ENCODE results near the gene AQP5. TPM values are rescaled to one million over a fixed set of nuclear protein-coding genes. Genes with fewer than 3 reads are reported as not detected.

AQP5 gene
- total RNA-seq, 1 donor from 2014 or later, result 0.46 TPM

GRCh38 chr12:49917788-49918173 lies 43.9 kb upstream of the AQP5 start:
- TF ChIP-seq CTCF (IDR thresholded peaks at IDR 0.05), result no peak
- no peak overlapping the region for H3K4me3 Mint-ChIP-seq (ENCODE audit: unreplicated experiment)
- H3K4me1 Mint-ChIP-seq (ENCODE audit: unreplicated experiment), result peaks cover 7% of the 10 kb centered on the region
- no peaks in the 10 kb centered on the region for H3K36me3 Mint-ChIP-seq (ENCODE audit: unreplicated experiment)
- no peak for DNase-seq (ENCODE audit: extremely low spot score, unreplicated experiment)
- peaks cover 2% of the 10 kb centered on the region for H3K27me3 Mint-ChIP-seq (ENCODE audit: unreplicated experiment)
- H3K9me3 Mint-ChIP-seq (ENCODE audit: unreplicated experiment), result no peaks in the 10 kb centered on the region
- no peak overlapping the region for H3K27ac Mint-ChIP-seq (ENCODE audit: unreplicated experiment)

DNA sequence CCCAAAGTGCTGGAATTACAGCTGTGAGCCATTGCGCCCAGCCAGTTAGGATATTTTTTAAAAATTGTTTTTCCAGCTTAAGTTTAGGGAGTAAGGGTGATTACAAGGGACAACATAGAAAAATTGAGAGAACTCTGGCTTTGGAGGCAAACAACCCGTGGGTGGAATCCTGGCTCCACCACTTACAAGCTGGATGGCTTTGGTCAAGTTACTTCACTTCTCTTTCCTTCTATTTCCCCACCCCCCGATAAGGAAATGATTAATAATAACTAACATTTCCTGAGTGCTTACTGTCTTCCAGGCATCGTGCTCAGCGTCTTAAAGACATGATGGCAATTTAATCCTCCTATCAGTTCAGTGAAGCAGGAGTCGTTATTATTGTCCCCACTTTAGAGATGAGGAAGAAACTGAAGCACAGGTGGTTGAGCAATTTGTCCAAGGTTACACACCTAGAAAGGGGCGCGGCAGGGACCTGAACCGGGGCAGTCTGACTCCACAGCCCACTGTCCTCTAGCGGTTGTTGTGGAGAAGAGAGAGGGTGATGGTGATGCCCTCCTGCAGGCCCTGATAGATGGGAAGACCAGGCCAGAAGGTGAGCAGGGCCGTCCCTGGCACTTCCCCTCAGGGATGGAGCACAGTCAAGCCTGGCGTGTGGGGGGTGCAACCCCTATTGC lies 41.3 kb upstream of the AQP5 start:
- H3K27me3 Mint-ChIP-seq (ENCODE audit: unreplicated experiment), result no peaks in the 10 kb centered on the region
- no peak overlapping the region for H3K27ac Mint-ChIP-seq (ENCODE audit: unreplicated experiment)
- DNase-seq (ENCODE audit: extremely low spot score, unreplicated experiment), result no peak
- H3K36me3 Mint-ChIP-seq (ENCODE audit: unreplicated experiment), result no peaks in the 10 kb centered on the region
- peaks cover 2% of the 10 kb centered on the region for H3K4me1 Mint-ChIP-seq (ENCODE audit: unreplicated experiment)
- H3K9me3 Mint-ChIP-seq (ENCODE audit: unreplicated experiment), result no peaks in the 10 kb centered on the region
- no peak for TF ChIP-seq CTCF (IDR thresholded peaks at IDR 0.05)
- H3K4me3 Mint-ChIP-seq (ENCODE audit: unreplicated experiment), result no peak overlapping the region

- Mint-ChIP-seq H3K27me3 (ENCODE audit: unreplicated experiment) (no peaks in the 10 kb centered on the region), H3K36me3 (ENCODE audit: unreplicated experiment) (no peaks in the 10 kb centered on the region), H3K4me3 (ENCODE audit: unreplicated experiment) (no peak overlapping the region), H3K27ac (ENCODE audit: unreplicated experiment) (no peak overlapping the region), H3K9me3 (ENCODE audit: unreplicated experiment) (no peaks in the 10 kb centered on the region), H3K4me1 (ENCODE audit: unreplicated experiment) (peaks cover 2% of the 10 kb centered on the region)
- TF ChIP-seq CTCF (IDR thresholded peaks at IDR 0.05), result no peak
- no peak for DNase-seq (ENCODE audit: extremely low spot score, unreplicated experiment)
These were observed 40.8 kb upstream of the AQP5 start for GRCh38 chr12:49920915-49921286.

GRCh38 chr12:49921299-49921698 lies 40.4 kb upstream of the AQP5 start:
- Mint-ChIP-seq H3K4me3 (ENCODE audit: unreplicated experiment) (no peak overlapping the region), H3K9me3 (ENCODE audit: unreplicated experiment) (no peaks in the 10 kb centered on the region), H3K27me3 (ENCODE audit: unreplicated experiment) (no peaks in the 10 kb centered on the region), H3K27ac (ENCODE audit: unreplicated experiment) (no peak overlapping the region), H3K36me3 (ENCODE audit: unreplicated experiment) (no peaks in the 10 kb centered on the region), H3K4me1 (ENCODE audit: unreplicated experiment) (peaks cover 2% of the 10 kb centered on the region)
- TF ChIP-seq CTCF (IDR thresholded peaks at IDR 0.05), result no peak
- DNase-seq (ENCODE audit: extremely low spot score, unreplicated experiment), result no peak

DNA sequence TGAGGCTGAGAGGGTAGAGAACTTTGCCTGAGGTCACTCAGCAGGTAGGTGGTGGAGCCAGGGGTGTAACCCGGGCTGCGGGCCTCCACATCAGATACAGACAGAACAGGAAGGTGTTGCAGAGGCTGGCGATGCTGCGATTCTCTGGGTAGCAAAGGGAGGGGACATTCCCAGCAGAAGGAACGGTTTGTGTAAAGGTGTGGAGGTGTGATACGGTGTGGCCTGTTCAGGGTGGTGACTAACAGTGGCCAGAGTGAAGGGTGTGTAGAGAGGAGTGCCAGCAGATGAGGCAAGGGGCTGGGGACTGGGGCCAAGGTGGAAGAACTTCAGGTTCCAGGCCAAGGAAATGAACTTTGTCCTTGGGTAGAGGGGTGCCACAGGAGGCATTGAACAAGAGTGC lies 39.7 kb upstream of the AQP5 start:
- Mint-ChIP-seq H3K4me3 (ENCODE audit: unreplicated experiment) (no peak overlapping the region), H3K27ac (ENCODE audit: unreplicated experiment) (no peak overlapping the region), H3K36me3 (ENCODE audit: unreplicated experiment) (no peaks in the 10 kb centered on the region), H3K9me3 (ENCODE audit: unreplicated experiment) (no peaks in the 10 kb centered on the region), H3K4me1 (ENCODE audit: unreplicated experiment) (peaks cover 2% of the 10 kb centered on the region), H3K27me3 (ENCODE audit: unreplicated experiment) (no peaks in the 10 kb centered on the region)
- no peak for TF ChIP-seq CTCF (IDR thresholded peaks at IDR 0.05)
- no peak for DNase-seq (ENCODE audit: extremely low spot score, unreplicated experiment)
